GM10248 (cell line): Measurements from ENCODE around the gene FFAR2.

Experiments used
- CTCF ChIA-PET: fragments of 300-600 bp; sonication (Branson Sonifier 250); formaldehyde crosslinking; extraction: SDS; loops from one replicate; lab custom pipeline; 2021; ENCODE audit warnings: antibody characterized with exemption; lab: Yijun Ruan, JAX
- POLR2A ChIA-PET: fragments of 350-650 bp; sonication (Branson Sonifier 250); formaldehyde crosslinking; extraction: SDS; loops from one replicate; lab custom pipeline; 2020; ENCODE audit warnings: antibody characterized with exemption; lab: Yijun Ruan, JAX
- DNase-seq: peaks from one replicate; pipeline ENCODE4 v3.0.0; 2012; ENCODE audit errors: extremely low spot score
- CTCF ChIP-seq: IDR thresholded peaks from 2 replicates; pipeline ENCODE4 v1.5.1; 2012; ENCODE audit warnings: mild to moderate bottlenecking, low read depth; ENCODE audit errors: extremely low read depth, missing control alignments, control extremely low read depth

The FFAR2 gene

GRCh38 chr19:35431145-35431807 is 16.8 kb upstream of the FFAR2 start:
- ChIA-PET CTCF (interaction anchor here (0.9 to 2.2 kb wide), 6 partner anchors 10 to 78 kb away, joined by 3 to 9 read pairs (median 4); no protein-coding TSS in a partner anchor), POLR2A (interaction anchor here (0.6 kb wide), 1 partner anchor 85 kb away, joined by 4 read pairs; no protein-coding TSS in a partner anchor)
- DNase-seq, result no peak
- TF ChIP-seq CTCF, result no peak

GRCh38 chr19:35432911-35433310 is 15.1 kb upstream of the FFAR2 start:
- CTCF ChIA-PET, result interaction anchor here (1.2 to 1.8 kb wide), 4 partner anchors 12 to 35 kb away, joined by 4 read pairs; no protein-coding TSS in a partner anchor

GRCh38 chr19:35433448-35433847 is 14.6 kb upstream of the FFAR2 start:
- ChIA-PET CTCF (interaction anchor here (1.2 to 1.8 kb wide), 4 partner anchors 12 to 34 kb away, joined by 3 to 7 read pairs (median 4); no protein-coding TSS in a partner anchor), POLR2A (no interaction called here)
- TF ChIP-seq CTCF, result no peak
- DNase-seq, result no peak

More at GRCh38 chr19:35432911-35433310, 15.1 kb upstream of the FFAR2 start:
- TF ChIP-seq CTCF, result no peak
- no peak for DNase-seq
- POLR2A ChIA-PET, result no interaction called here

GRCh38 chr19:35435896-35436295 is 12.2 kb upstream of the FFAR2 start:
- POLR2A ChIA-PET, result no interaction called here
- no peak for DNase-seq
- CTCF ChIA-PET, result interaction anchor here (1.4 kb wide), 1 partner anchor 59 kb away, joined by 3 read pairs; no protein-coding TSS in a partner anchor
- TF ChIP-seq CTCF, result no peak

- POLR2A ChIA-PET, result no interaction called here
- TF ChIP-seq CTCF, result no peak
- peak; percentile 50 for DNase-seq
- CTCF ChIA-PET, result interaction anchor here (1.2 kb wide), 1 partner anchor 59 kb away, joined by 3 read pairs; no protein-coding TSS in a partner anchor
Observed at GRCh38 chr19:35436477-35437405, 11.3 kb upstream of the FFAR2 start.

GRCh38 chr19:35437406-35437951 is 10.6 kb upstream of the FFAR2 start:
- DNase-seq, result no peak
- TF ChIP-seq CTCF, result no peak
- ChIA-PET CTCF (interaction anchor here (0.9 to 1.8 kb wide), 4 partner anchors 11 to 113 kb away, joined by 3 to 4 read pairs (median 4); partner anchors contain the start of gene FFAR2), POLR2A (no interaction called here)
